ENCODE data around the gene MYOC.
"Not testable (repeated sequence)": the region's sequence is repeated elsewhere in the genome, so short reads cannot be mapped to it uniquely, and the experiment has no call there.

The MYOC gene

DNA sequence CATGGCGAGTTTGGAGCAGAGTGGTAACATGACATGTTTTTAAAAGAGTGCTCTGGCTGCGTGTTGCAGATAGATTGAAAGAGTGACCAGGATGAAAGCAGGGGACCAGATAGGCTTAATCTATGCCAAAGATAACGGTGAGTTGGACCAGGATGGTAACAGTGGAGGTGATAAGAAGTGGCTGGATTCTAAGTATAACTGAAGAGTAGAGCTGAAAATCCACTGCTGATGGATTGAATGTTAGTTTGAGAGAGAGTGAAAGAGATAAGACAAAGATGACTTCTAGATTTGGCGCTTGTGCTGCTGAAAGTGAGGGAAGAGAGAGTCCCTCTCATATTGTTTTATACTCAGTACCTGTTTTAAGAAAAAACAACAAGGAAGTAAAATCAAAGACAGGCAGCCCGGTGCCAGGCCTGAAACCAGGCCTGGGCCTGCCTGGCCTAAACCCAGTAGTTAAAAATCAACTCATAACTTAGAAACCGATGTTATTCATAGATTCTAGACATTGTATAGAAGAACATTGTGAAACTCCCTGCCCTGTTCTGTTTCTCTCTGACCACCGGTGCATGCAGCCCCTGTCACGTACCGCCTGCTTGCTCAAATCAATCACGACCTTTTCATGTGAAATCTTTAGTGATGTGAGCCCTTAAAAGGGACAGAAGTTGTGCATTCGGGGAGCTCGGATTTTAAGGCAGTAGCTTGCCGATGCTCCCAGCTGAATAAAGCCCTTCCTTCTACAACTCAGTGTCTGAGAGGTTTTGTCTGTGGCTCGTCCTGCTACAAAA, 37.2 kb downstream of the MYOC start:
- intact Hi-C loops (cut with DNase I); DNase-seq: not testable (repeated sequence)

DNA sequence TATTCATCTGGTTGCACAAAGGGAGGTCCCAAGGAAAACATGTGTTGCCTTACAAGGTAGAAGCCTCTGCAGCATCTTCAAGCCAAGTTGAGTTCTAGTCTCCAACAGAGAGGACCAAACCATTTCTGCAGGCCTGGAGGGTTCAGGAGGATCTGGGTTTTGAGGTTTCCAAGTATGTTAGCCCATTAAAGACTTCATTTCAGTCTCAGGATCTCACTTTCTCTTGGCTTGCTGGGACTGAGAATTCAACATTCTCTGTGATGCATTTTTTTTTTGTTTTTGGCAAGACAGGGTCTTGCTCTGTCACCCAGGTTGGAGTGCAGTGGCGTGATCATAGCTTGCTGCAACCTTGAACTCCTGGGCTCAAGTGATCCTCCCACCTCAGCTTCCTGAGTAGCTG, 39.2 kb downstream of the MYOC start:
- DNase-seq = no peak
- intact Hi-C loops (cut with DNase I) = no loop called here

DNA sequence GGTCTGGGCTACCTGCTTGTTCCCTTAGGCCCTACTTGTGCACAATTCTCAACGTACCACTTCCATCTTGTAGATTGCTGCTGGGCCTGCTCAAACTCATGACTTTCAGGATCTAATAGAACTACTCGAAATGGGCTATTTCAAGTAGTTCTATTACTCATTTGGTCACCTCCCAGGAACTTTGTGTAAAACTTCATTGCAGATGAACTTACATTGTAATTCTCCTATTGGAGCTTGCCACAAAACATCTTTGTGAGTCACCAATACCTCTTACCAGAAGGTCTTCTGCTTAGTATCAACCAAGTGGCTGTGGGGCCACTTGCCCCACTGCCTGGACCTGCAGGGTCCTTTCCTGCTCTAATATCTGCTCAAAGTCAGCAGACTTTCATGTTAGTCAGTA, 41.2 kb downstream of the MYOC start:
- intact Hi-C loops (cut with DNase I) = no loop called here
- no peak for DNase-seq

DNA sequence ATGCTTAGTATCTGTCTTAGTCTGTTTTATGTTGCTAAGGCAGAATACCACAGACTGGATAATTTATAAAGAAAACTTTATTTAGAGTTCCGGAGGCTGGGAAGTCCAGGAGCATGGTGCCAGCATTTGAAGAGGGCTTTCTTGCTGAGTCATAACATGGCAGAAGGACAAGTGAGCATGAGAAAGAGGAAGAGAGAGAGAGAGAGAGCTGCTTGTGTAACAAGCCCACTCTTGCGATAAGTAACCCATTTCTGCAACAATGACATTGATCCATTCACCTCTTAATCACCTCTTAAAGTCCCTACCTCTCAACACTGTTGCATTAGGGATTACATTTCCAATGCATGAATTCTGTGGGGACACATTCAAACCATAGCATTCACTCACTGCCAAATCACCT, 42.1 kb downstream of the MYOC start:
- intact Hi-C loops (cut with DNase I) = no loop called here

DNA sequence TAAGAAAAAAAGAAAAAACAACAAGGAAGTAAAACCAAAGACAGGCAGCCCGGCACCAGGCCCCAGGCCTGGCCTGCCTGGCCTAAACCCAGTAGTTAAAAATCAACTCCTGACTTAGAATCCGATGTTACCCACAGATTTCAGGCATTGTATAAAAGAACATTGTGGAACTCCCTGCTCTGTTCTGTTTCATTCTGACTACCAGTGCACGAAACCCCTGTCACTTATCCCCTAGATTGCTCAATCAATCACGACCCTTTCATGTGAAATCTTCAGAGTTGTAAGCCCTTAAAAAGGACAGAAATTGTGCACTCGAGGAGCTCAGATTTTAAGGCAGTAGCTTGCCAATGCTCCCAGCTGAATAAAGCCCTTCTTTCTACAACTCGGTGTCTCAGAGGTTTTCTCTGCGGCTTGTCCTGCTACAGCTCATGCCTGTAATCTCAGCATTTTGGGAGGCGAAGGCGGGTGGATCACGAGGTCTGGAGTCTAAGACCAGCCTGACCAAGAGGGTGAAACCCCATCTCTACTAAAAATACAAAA, 46.0 kb downstream of the MYOC start:
- intact Hi-C loops (cut with DNase I) = no loop called here

More for the DNA sequence above, 42.1 kb downstream of the MYOC start:
- no peak for DNase-seq

DNA sequence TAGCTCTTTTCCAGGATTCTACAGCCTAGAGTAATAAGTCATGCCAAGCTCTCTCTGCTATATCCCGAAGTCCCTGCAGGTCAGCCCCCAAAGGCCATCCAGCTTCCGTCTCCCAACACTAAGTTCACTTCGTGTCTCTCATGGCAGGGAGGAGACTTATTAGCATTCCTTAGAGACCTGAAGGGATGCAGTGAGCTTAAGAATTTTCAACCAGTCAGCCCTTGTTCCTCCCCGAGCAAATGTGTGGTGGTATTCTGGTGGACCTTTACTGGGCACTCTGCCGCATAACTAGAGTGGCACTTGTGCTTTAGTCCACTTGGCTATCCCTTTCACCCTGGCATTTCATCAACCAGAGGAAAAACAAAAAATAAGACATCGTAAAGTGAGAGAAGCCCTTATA, 49.4 kb downstream of the MYOC start:
- intact Hi-C loops (cut with DNase I); DNase-seq: not testable (repeated sequence)

More for the DNA sequence above, 46.0 kb downstream of the MYOC start:
- DNase-seq = no peak

DNA sequence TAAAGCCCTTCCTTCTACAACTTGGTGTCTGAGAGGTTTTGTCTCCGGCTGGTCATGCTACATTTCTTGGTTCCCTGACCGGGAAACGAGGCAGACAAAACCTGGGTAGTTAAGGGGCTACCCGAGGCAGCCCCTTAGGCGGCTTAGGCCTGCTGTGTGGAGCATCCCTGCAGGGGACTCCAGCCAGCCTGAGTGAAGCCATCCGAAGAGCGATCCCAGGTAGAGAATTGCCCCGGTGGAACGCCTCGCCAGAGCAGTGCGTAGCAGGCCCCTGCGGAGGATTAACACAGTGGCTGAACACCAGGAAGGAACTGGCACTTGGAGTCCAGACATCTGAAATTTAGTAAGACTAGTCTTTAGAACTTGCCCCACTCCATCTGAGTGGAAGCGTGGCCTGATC, 51.6 kb downstream of the MYOC start:
- intact Hi-C loops (cut with DNase I) = no loop called here
- peak in 1 of 10 donors; percentile 73 for DNase-seq

DNA sequence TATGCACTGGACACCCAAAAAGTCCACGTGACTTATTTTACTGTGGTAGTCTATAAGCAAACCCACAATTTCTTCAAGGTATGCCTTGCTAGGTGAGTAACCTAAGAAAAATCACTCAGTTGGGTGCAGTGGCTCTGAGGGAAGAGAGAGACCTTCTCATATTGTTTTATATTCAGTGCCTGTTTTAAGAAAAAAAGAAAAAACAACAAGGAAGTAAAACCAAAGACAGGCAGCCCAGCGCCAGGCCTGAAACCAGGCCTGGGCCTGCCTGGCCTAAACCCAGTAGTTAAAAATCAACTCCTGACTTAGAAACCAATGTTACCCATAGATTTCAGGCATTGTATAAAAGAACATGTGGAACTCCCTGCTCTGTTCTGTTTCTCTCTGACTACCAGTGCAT, 52.2 kb downstream of the MYOC start:
- intact Hi-C loops (cut with DNase I); DNase-seq: not testable (repeated sequence)

DNA sequence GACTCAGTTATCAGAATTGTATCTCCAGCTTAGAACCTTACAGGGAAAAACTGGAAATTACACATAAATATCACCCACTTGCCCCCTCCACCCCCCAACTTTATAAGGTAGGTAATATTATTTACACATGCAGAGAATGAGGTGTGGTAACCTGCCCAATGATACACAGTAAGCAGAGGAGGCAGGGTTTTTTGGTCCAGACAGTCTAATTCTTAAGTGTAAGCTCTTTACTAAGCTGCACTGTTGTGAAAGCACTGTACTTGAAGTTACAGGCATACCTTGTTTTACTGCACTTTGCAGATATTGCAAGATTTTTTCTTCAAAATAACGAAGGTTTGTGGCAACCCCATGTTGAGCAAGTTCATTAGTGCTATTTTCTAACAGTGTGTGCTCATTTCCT, 55.3 kb downstream of the MYOC start:
- intact Hi-C loops (cut with DNase I) = no loop called here
- no peak for DNase-seq

DNA sequence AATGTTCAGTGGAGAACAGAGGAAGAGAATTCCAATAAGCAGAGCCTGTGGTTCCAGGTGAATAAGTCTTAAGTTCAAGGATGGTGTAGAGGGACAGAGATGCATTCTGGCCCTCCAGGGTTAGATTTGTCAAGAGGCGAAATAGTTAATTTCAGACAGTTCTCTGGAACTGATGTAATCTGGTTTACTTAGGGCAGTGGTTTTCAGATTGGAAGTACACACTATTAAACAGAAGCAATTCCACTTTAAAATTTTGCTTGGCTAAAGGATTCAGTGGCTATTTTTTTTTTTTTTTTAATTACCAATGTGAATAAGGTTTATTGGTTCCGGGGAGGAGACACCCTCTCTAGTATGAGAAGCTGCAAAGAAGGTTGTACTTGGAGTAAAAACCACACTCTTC, 55.8 kb downstream of the MYOC start:
- DNase-seq = no peak
- intact Hi-C loops (cut with DNase I) = no loop called here

DNA sequence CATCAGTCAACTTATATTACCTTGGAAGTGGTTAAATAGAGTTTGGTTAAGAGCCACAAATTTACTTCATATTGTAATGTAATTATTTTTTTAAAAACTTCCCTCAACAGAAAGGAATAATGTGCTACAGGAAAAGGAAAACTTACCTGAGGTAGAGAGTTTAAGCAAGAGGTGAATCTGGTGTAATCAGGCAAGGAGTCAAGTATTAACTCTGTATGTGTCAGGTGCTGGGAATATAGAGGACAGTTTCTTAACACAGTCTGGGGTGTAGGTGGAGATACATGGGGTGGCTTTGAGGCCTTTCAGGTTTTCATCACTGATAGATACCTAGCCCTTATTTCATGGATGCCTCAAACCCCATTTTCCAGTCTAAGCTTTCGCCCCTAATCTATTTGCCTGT, 56.4 kb downstream of the MYOC start:
- intact Hi-C loops (cut with DNase I) = no loop called here
- DNase-seq = no peak

DNA sequence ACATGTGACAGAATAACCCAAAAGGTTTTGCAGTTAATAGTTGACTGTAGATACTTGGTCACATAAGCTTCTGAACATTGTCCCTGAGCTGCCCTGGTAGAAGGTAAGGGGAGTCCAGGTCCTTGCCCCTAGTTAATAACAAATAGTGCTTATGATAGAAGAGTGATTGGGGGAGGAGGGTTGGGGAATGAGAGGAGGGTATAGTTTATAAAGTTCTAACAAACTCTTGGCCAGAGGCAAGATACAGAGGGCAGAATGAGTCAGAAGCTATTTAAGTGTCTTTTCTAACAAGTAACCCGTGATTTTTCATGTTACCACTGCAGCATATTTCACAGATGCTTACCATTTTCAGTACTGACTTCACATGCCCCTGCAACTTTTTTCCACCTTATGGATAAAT, 57.2 kb downstream of the MYOC start:
- DNase-seq = no peak
- intact Hi-C loops (cut with DNase I) = no loop called here

DNA sequence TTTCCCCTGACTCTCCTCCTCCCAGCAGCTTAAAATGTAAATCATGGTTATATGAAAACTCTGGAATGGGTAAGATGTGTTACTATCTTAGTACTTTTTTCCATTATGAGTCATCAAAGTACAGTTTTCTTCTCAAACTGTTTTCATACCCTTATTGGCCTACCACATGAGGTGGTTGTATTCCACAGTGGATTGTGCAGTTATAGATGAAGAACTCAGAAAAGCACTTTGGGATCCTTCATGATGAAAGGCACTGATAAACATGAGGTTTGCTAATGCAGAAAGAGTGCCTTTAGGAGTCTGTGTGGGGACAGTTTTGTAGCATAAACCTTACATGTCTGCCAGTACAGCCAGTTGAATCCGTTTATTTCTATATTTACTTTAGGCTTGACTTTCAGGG, 62.5 kb downstream of the MYOC start:
- DNase-seq = no peak
- intact Hi-C loops (cut with DNase I) = no loop called here

DNA sequence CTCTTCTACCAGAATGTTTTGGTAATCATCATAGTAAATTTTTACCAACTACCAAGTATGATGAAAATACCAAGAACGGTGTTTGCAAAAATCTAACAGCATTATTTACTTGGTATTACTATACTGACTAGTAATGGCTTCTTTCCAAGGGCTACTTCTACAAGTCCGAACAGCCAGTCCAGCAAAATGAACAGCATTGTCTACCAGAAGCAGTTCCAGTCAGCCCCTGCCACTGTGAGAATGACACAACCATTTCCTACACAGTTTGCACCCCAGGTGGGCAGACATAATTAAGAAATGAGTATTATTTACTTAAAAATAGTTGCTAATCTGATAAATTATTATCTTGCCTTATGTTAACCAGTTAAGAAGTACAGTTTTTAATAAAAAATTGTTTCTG, 64.3 kb downstream of the MYOC start:
- DNase-seq = peak in 1 of 10 donors; percentile 80
- intact Hi-C loops (cut with DNase I) = no loop called here

DNA sequence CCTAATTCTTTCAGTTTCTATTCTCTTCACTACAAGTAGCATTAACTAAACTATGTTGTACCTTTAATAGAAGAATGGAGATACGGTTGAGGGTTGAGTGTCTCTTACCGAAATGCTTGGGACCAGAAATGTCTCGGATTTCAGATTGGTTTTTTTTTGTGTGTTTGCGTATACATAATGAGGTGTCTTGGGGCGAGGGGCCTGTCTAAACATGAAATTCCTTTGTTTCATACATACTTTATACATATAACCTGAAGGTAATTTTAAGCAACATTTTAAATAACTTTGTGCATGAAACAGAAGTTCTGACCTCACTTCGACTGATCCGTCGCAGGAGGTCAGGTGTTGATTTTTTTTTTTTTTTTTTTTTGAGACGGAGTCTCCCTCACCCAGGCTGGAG, 66.8 kb downstream of the MYOC start:
- intact Hi-C loops (cut with DNase I) = no loop called here
- no peak for DNase-seq
